Left lung (tissue), 10 donors: ENCODE results near the gene IFI44. TPM values are rescaled to one million over a fixed set of nuclear protein-coding genes. Genes with fewer than 3 reads are reported as not detected.

Experiments
- ATAC-seq: fragments of 200-7000 bp; cut with Tn5 transposase; one replicate; pipeline ENCODE4 v1.9.1; 2020; ENCODE audit warnings: moderate library complexity
- DNase-seq, 4 donors: peaks; one replicate each; pipeline ENCODE4 v3.0.0-alpha.2; 2013 to 2020
- H3K27ac ChIP-seq, 2 donors: fragments of 200-600 bp; sonication (generic) in 1 of 2; one replicate each; pipeline versions ENCODE4 v1.5.0 to v1.8.0; 2020 to 2021
- H3K27me3 ChIP-seq, 2 donors: fragments of 200-600 bp; sonication (generic) in 1 of 2; one replicate each; pipeline versions ENCODE4 v1.5.0 to v1.8.0; 2020 to 2021
- H3K36me3 ChIP-seq, 2 donors: fragments of 200-600 bp; sonication (generic) in 1 of 2; one replicate each; pipeline versions ENCODE4 v1.5.0 to v1.8.0; 2020 to 2021
- H3K4me1 ChIP-seq, 2 donors: fragments of 200-600 bp; one replicate each; pipeline ENCODE4 v1.8.0; 2021
- H3K4me3 ChIP-seq, 2 donors: fragments of 200-600 bp; sonication (generic) in 1 of 2; one replicate each; pipeline versions ENCODE4 v1.5.0 to v1.8.0; 2020 to 2021; ENCODE audit warnings: mild to moderate bottlenecking in 1 of 2
- H3K9me3 ChIP-seq, 2 donors: fragments of 200-600 bp; sonication (generic) in 1 of 2; one replicate each; pipeline versions ENCODE4 v1.5.0 to v1.8.0; 2020 to 2021
- intact Hi-C, 2 donors: fragments of 100-400 bp; cut with DNase I; formaldehyde crosslinking; loops; one replicate each; pipeline versions ENCODE4 v1.11.2 to v1.14.2; 2022
- polyA plus RNA-seq, 6 donors: library from polyadenylated mRNA; unstranded; fragments of 120-200 nt; gene quantifications; one replicate each; pipeline ENCODE4 v1.2.1, GENCODE V29; 2013; ENCODE audit not compliant: insufficient read length in 6 of 6
- total RNA-seq, 2 donors: library from RNA; stranded (reverse); fragmentation: NEBNext Ultra II Directional; extraction: Animal tissue kit (Norgen Biotek cat#: 25700); gene quantifications; one replicate each; pipeline ENCODE4 v1.2.1, GENCODE V29; 2021
- TF ChIP-seq, protein P1 (sequence below), 2 donors: fragments of 200-600 bp; sonication (generic) in 1 of 2; IDR thresholded peaks; one replicate each; pipeline versions ENCODE4 v1.5.0 to v1.8.0; 2021; ENCODE audit warnings: antibody characterized with exemption in 2 of 2
- donor health status: DM: no; HTN: yes; CAD: no.
- donor health status: DM: no; HTN: no; CAD: no.

Gene IFI44
- total and polyA plus RNA-seq, 8 donors: 40.8 to 77.8 (median 53.7) TPM

DNA sequence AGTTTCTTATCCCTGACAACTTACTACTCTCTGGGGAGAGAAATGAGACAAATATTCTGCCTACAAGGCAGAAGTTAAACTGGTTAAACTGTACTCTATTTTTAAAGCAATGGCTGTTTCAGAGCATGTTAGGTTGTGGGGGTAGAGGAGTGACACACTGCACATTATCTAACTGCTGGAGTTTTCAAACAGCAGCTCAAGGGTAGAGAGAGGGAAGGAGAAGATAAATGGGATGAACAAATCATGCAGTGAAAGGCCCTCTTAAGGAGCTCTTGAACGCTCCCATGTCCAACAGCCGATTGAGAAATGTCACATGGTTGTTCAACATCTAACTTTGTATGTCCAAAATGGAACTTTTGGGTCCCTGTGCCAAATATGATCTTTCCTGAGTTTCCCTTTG is 43.4 kb upstream of the IFI44 start:
- Histone ChIP-seq H3K27me3 (no peaks in the 10 kb centered on the region), H3K4me1 (no peaks in the 10 kb centered on the region), H3K9me3 (no peaks in the 10 kb centered on the region), H3K27ac (no peak overlapping the region), H3K36me3 (no peaks in the 10 kb centered on the region), H3K4me3 (no peak overlapping the region)
- ATAC-seq: peak; percentile 46
- intact Hi-C loops: loop anchor here in 1 of 2 donors (5.0 kb wide), 1 partner anchor 459 kb away; no protein-coding TSS in a partner anchor
- TF ChIP-seq, protein P1, sequence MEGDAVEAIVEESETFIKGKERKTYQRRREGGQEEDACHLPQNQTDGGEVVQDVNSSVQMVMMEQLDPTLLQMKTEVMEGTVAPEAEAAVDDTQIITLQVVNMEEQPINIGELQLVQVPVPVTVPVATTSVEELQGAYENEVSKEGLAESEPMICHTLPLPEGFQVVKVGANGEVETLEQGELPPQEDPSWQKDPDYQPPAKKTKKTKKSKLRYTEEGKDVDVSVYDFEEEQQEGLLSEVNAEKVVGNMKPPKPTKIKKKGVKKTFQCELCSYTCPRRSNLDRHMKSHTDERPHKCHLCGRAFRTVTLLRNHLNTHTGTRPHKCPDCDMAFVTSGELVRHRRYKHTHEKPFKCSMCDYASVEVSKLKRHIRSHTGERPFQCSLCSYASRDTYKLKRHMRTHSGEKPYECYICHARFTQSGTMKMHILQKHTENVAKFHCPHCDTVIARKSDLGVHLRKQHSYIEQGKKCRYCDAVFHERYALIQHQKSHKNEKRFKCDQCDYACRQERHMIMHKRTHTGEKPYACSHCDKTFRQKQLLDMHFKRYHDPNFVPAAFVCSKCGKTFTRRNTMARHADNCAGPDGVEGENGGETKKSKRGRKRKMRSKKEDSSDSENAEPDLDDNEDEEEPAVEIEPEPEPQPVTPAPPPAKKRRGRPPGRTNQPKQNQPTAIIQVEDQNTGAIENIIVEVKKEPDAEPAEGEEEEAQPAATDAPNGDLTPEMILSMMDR (IDR thresholded peaks at IDR 0.05): no peak
- no peak for DNase-seq

DNA sequence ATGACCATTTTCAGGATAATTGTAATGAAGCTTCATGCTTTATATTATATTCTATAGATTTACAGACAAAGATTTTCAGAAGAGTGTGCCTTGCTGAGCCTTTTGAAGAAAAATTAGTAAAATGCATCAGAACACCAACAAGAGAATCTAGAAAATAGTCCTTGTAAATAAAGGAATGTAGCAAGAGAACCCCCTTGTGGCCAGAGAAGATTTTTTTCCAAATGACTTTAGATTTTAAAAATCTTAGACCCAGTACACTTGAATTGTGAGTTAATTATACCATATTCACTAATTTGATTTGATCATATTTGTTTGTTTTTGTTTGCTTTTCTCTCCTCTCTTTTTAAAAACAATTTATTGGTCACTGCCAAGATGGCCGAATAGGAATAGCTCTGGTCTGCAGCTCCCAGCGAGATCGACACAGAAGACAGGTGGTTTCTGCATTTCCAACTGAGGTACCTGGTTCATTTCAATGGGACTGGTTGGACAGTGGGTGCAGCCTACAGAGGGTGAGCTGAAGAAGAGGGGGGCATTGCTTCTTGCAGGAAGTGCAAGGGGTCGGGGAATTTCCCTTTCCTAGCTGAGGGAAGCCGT is 42.2 kb upstream of the IFI44 start:
- Histone ChIP-seq H3K4me1 (no peaks in the 10 kb centered on the region), H3K27me3 (no peaks in the 10 kb centered on the region), H3K4me3 (no peak overlapping the region), H3K27ac (no peak overlapping the region), H3K36me3 (no peaks in the 10 kb centered on the region), H3K9me3 (no peaks in the 10 kb centered on the region)
- intact Hi-C loops: loop anchor here in 1 of 2 donors (5.0 kb wide), 1 partner anchor 460 kb away; no protein-coding TSS in a partner anchor
- TF ChIP-seq, protein P1 (IDR thresholded peaks at IDR 0.05): peak; percentile 38 to 61
- DNase-seq (peak in 1 of 4 donors; percentile 21), ATAC-seq (peak; percentile 64)

DNA sequence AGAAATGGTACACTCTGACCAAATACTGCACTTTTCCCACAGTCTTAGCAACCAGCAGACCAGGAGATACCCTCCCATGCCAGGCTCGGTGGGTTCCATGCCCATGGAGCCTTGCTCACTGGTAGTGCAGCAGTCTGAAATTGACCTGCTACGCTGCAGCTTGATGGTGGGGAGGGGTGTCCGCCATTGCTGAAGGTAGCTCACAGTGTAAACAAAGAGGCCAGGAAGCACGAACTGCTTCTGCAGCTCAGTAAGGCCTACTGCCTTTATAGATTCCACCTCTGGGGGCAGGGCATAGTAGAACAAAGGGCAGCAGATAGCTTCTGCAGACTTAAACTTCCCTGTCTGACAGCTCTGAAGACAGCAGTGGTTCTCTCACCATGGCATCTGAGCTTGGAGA is 41.7 kb upstream of the IFI44 start:
- ATAC-seq (no peak), DNase-seq (peak in 1 of 4 donors; percentile 24)
- no peak overlapping the region for H3K27ac ChIP-seq
- no peak overlapping the region for H3K4me3 ChIP-seq
- no peaks in the 10 kb centered on the region for H3K36me3 ChIP-seq
- TF ChIP-seq, protein P1 (IDR thresholded peaks at IDR 0.05): no peak
- no peaks in the 10 kb centered on the region for H3K27me3 ChIP-seq
- H3K4me1 ChIP-seq: no peaks in the 10 kb centered on the region
- H3K9me3 ChIP-seq: no peaks in the 10 kb centered on the region
- intact Hi-C loops: loop anchor here in 1 of 2 donors (5.0 kb wide), 1 partner anchor 461 kb away; no protein-coding TSS in a partner anchor

DNA sequence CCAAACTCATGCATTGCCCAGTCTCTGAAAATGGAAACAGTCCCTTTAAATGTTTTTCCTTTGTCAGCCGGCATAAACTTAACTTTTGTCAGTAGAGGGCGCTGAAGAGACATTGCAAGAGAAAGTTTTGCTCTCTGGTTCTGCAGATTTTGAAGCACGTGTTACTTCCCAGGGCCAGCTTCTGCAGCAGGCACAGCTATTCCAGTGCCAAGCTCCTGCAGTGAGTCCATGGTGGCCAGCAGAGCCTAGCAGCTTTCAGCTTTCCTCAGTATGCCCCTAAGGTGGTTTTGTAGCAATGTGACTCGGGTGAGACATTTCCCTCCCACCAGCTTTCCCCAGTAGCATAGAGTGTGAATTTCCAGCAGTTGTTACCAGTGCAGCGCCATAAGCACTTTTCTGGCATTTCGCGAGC is 32.0 kb upstream of the IFI44 start:
- DNase-seq: peak; percentile 26 to 87 (median 62)
- intact Hi-C loops: loop anchor here in 1 of 2 donors (5.0 kb wide), 1 partner anchor 60 kb away; no protein-coding TSS in a partner anchor

DNA sequence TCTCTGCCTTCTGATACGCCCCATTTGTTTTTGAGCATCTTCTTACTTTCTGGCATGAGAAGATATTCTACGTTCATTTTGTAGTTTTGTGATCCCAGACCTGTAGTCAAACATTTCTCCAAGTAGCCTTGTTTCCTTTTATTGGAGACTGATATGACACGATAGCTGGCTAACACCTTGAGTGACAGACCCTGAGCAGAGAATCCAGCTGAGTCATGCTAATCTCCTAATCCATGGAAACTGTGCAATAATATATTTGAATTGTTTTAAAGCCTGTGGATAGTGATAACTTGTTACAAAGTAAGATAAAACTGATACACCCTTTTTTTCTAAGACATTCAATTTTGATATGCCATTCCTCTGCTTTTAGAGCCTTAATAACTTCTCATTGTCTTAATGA is 30.6 kb upstream of the IFI44 start:
- Histone ChIP-seq H3K4me1 (peaks cover 6 to 31% of the 10 kb centered on the region in 2 donors), H3K27ac (peak overlapping the region; percentile 70 to 71), H3K27me3 (no peaks in the 10 kb centered on the region), H3K4me3 (no peak overlapping the region), H3K36me3 (no peaks in the 10 kb centered on the region), H3K9me3 (no peaks in the 10 kb centered on the region)
- DNase-seq (no peak), ATAC-seq (no peak)
- intact Hi-C loops: loop anchor here in 1 of 2 donors (5.0 kb wide), 1 partner anchor 58 kb away; no protein-coding TSS in a partner anchor
- TF ChIP-seq, protein P1 (IDR thresholded peaks at IDR 0.05): no peak

More for the DNA sequence above, 32.0 kb upstream of the IFI44 start:
- Histone ChIP-seq H3K4me1 (peaks cover 6 to 29% of the 10 kb centered on the region in 2 donors), H3K36me3 (no peaks in the 10 kb centered on the region), H3K27me3 (no peaks in the 10 kb centered on the region), H3K4me3 (no peak overlapping the region), H3K27ac (no peak overlapping the region), H3K9me3 (no peaks in the 10 kb centered on the region)
- TF ChIP-seq, protein P1 (IDR thresholded peaks at IDR 0.05): peak; percentile 70 to 83
- ATAC-seq: peak; percentile 94
